GM10248 (cell line): ENCODE data around the gene CSNK2A3.
"Not testable (repeated sequence)": the region's sequence is repeated elsewhere in the genome, so short reads cannot be mapped to it uniquely, and the experiment has no call there.

Experiments
- CTCF ChIA-PET: fragments of 300-600 bp; sonication (Branson Sonifier 250); formaldehyde crosslinking; extraction: SDS; loops from one replicate; lab custom pipeline; 2021; ENCODE audit warnings: antibody characterized with exemption; lab: Yijun Ruan, JAX
- POLR2A ChIA-PET: fragments of 350-650 bp; sonication (Branson Sonifier 250); formaldehyde crosslinking; extraction: SDS; loops from one replicate; lab custom pipeline; 2020; ENCODE audit warnings: antibody characterized with exemption; lab: Yijun Ruan, JAX
- DNase-seq: peaks from one replicate; pipeline ENCODE4 v3.0.0; 2012; ENCODE audit errors: extremely low spot score
- TF ChIP-seq, protein P1 (sequence below): IDR thresholded peaks from 2 replicates; pipeline ENCODE4 v1.5.1; 2012; ENCODE audit warnings: mild to moderate bottlenecking, low read depth; ENCODE audit errors: extremely low read depth, missing control alignments, control extremely low read depth

The CSNK2A3 gene

DNA sequence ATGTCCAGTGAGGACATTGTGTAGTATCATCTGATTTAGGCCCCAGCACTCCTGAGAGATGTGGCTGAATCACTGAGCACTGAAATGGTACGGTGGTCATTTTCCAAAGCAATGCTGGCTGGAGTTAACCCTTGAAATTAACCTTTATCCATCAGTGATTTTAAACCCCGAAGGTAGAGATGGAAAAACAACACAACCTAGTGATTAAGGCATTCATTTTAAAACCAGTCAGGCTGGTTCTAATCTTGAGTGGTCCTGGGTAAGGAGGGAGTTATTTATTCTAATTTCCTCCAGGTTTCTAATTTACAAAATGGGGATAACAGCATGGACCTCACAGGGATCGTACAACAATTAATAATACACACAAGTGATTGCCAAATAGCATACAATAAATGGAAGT, 6.6 kb upstream of the CSNK2A3 start:
- TF ChIP-seq, protein P1, sequence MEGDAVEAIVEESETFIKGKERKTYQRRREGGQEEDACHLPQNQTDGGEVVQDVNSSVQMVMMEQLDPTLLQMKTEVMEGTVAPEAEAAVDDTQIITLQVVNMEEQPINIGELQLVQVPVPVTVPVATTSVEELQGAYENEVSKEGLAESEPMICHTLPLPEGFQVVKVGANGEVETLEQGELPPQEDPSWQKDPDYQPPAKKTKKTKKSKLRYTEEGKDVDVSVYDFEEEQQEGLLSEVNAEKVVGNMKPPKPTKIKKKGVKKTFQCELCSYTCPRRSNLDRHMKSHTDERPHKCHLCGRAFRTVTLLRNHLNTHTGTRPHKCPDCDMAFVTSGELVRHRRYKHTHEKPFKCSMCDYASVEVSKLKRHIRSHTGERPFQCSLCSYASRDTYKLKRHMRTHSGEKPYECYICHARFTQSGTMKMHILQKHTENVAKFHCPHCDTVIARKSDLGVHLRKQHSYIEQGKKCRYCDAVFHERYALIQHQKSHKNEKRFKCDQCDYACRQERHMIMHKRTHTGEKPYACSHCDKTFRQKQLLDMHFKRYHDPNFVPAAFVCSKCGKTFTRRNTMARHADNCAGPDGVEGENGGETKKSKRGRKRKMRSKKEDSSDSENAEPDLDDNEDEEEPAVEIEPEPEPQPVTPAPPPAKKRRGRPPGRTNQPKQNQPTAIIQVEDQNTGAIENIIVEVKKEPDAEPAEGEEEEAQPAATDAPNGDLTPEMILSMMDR: no peak
- POLR2A ChIA-PET: no interaction called here
- DNase-seq: no peak
- CTCF ChIA-PET: interaction anchor here (1.0 to 1.4 kb wide), 3 partner anchors 13 to 22 kb away, joined by 3 to 6 read pairs (median 3); no protein-coding TSS in a partner anchor

DNA sequence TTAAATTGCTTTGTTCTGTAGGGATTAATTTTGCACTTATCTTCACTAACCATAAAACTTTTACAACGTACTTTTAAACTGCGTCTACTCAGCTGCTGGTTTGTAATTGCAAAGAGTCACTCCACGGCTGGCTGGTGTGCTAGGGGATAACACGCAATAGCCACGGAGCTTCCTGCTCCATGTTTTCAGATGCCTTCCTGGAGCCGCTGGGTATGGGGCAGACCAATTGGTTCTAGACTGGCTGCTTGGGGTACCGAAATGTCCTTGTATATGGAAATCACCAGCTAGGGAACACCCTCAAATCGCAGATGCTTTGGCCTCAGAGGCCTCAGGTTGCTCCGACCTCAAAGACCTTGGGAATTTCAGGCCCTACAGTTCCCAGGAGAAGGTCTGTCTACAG, 3.8 kb upstream of the CSNK2A3 start:
- TF ChIP-seq, protein P1: no peak
- ChIA-PET CTCF (no interaction called here), POLR2A (no interaction called here)
- no peak for DNase-seq

DNA sequence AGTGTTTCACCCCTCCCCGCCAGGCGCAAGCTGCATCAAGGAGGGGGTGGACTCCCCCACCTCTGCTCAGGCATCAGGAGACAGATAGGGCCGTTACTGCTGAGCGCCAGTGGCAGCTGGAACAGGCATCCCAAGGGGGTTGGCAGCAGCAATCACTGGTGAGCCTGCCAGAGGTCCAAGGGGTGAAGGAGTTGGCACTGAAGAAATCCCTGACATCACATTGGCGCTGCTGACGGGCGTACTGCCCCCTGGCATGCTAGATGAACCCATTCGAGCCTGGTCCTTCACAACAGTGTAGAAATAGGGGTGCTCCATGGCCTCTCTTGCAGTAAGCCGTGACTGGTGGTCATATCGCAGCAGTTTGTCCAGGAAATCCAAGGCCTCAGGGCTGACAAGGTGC, 1.2 kb downstream of the CSNK2A3 start:
- DNase-seq, POLR2A ChIA-PET, CTCF ChIA-PET: not testable (repeated sequence)

DNA sequence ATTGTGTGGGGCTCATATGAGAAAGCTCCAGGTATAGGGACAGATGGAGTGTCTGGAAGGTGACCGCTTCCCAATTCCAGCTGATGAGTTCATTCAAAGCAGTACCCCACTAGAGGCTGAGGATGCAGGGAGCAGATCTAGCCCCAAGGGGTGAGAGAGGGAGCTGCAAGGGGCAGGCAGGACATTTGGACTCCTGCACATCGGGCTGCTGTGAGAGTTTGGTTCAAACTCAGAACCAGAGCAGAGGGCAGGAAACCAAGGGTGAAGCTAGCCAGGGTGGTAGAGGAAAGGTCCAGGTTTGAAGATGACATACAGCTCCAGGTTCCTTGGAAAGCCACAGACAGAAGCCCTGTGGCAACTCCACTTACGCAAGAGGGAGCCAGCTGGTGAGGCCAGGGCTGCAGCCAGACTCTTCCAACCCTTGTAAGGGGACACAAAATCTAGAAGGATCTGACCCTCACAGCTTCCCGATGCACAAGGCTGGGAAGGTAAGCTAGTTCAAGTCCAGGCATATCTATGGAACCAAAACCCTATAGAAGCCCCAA, 1.9 kb downstream of the CSNK2A3 start:
- ChIA-PET CTCF (no interaction called here), POLR2A (no interaction called here)
- DNase-seq: no peak
- TF ChIP-seq, protein P1: no peak

DNA sequence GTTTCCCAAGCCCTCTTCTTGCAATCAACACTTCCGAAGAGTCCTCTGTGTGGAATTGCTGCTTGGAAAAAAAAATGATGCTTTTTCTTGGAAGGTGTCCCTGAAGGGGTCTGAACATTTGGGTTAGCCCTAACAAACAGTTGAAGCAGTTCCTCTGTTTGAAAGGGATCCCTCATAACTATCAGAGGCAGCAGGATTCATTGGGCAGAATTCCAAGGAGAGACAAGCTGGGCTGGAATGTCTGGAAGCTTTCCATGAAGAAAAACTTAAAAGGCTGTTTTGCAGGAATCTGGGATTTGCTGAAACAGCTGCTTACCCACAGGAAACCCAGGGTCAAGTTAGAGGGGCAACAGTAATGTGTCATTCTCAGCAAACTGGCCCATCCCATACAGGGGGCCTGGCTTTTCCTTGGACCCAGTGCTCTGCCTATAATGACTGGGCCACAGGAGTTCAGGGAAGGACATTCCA, 3.1 kb downstream of the CSNK2A3 start:
- DNase-seq: no peak
- POLR2A ChIA-PET: no interaction called here
- TF ChIP-seq, protein P1: no peak
- CTCF ChIA-PET: no interaction called here

DNA sequence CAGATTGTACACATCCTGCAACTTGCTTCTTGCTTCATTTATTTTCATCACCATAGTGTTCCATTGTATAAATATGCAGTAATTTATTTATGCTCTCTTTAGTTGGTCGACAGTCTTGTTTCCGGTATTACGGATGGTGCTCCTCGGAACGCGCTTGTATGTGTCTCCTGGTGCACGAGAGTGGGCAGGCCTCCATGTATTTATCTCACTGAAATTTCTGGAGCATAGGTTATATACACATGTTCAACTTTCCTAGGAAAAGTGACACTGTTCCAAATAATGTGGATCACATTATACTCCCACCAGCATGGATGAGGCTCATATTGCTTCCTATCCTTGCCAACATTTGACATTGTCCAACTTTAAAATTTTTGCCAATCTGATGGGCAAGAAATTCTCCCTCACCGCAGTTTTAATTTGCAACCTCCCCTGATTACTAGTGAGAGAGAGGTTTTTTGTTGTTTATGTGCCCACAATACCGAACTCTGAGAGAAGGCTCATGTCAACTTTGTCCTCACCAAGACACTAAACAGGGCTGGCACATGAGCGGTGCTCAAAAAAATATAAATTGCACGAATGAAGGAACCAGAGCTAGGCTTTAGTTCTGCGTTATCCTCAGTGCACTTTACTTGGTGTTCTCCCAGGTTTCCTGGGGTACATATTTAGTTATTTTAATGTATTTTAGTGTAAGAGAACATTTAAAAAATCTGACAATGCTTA, 3.8 kb downstream of the CSNK2A3 start:
- CTCF ChIA-PET: no interaction called here
- TF ChIP-seq, protein P1: no peak
- POLR2A ChIA-PET: no interaction called here
- DNase-seq: no peak

DNA sequence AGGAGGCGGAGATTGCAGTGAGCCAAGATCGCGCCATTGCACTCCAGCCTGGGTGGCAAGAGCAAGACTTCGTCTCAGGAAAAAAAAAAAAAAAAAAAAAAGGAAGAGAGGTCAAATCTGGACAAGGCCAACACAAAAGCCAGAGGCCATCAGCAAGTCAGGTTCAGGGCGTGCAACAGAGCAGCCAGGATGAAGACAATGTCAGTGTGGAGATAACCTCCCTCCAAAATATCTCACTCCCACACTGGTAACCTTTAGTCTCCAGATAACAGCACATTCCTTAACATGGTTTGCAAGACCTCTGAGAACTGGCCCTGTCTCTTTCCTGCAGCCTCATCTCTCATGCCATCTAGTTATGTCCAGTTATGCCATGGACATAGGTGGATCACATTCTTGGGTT, 4.7 kb downstream of the CSNK2A3 start:
- ChIA-PET CTCF (no interaction called here), POLR2A (no interaction called here)
- TF ChIP-seq, protein P1: no peak
- no peak for DNase-seq
